WERI-Rb-1 (cell line): ENCODE measurements around the gene ZNF408.
A peak's percentile ranks its signal among the peaks of the same experiment; 100 is the strongest.
"Not testable (repeated sequence)": the region's sequence is repeated elsewhere in the genome, so short reads cannot be mapped to it uniquely, and the experiment has no call there.

ENCODE experiments used
- DNase-seq: peaks from one replicate; pipeline ENCODE4 v3.0.0-alpha.2; 2020
- H3K27ac ChIP-seq: fragments of 250-450 bp; sonication (Bioruptor Pico); 2 replicates; pipeline ENCODE4 v1.5.1; 2020; ENCODE audit warnings: mild to moderate bottlenecking, moderate library complexity
- H3K27me3 ChIP-seq: fragments of 250-450 bp; sonication (Bioruptor Pico); 2 replicates; pipeline ENCODE4 v1.5.1; 2021; ENCODE audit warnings: mild to moderate bottlenecking, low read depth, moderate library complexity; ENCODE audit not compliant: insufficient read depth, severe bottlenecking
- H3K36me3 ChIP-seq: fragments of 250-450 bp; sonication (Bioruptor Pico); 2 replicates; pipeline ENCODE4 v1.5.1; 2020; ENCODE audit warnings: mild to moderate bottlenecking, moderate library complexity
- H3K4me3 ChIP-seq: 2 replicates; pipeline ENCODE4 v1.5.1; 2011; ENCODE audit warnings: low read depth, mild to moderate bottlenecking, control low read depth, low read length
- H3K9me3 ChIP-seq: fragments of 250-450 bp; sonication (Bioruptor Pico); 2 replicates; pipeline ENCODE4 v1.5.1; 2021; ENCODE audit warnings: mild to moderate bottlenecking, moderate library complexity; ENCODE audit not compliant: severe bottlenecking
- CTCF ChIP-seq: IDR thresholded peaks from 2 replicates; pipeline ENCODE4 v1.5.1; 2011; ENCODE audit warnings: low read depth, mild to moderate bottlenecking, control low read depth, inconsistent platforms, low read length

The ZNF408 gene

GRCh38 chr11:46667043-46667481 is 33.8 kb upstream of the ZNF408 start:
- Histone ChIP-seq H3K4me3 (no peak overlapping the region), H3K27me3 (no peaks in the 10 kb centered on the region), H3K36me3 (peaks cover 58% of the 10 kb centered on the region)

DNA sequence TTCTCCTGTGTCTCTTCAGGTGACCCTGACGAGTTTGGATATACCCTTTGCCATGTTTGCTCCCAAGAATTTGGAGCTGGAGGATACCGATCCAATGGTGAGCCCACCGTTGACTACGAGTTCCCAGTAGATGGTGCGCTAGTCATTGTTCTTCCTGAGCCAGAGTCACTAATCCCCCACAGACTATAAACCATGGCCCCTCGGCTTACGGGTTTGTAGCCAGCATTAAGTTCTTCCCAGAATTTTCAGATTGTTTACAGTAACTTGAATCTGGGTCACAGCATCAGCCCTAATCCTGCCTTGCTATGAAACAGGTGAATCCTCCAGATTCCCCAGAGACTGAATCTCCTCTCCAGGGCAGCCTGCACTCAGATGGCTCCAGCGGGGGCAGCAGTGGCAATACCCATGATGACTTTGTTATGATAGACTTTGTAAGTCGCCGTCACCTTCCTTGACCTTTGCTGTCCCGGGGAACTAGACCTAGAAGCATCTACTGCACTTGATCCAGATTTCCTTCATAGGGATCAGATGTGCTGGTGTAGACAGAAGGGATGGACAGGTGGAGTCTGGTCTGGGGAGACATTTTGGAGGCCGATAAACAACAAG is 32.2 kb upstream of the ZNF408 start:
- no peak overlapping the region for H3K4me3 ChIP-seq
- H3K9me3 ChIP-seq, result no peaks in the 10 kb centered on the region
- peak; percentile 64 for DNase-seq
- H3K36me3 ChIP-seq, result peaks cover 62% of the 10 kb centered on the region
- H3K27ac ChIP-seq, result peak overlapping the region; percentile 65
- peak; percentile 67 for TF ChIP-seq CTCF
- H3K27me3 ChIP-seq, result no peaks in the 10 kb centered on the region

More at GRCh38 chr11:46667043-46667481, 33.8 kb upstream of the ZNF408 start:
- no peaks in the 10 kb centered on the region for H3K9me3 ChIP-seq
- no peak for TF ChIP-seq CTCF
- no peak for DNase-seq
- no peak overlapping the region for H3K27ac ChIP-seq

GRCh38 chr11:46669711-46670139 is 31.1 kb upstream of the ZNF408 start:
- H3K36me3 ChIP-seq, result peaks cover 57% of the 10 kb centered on the region
- H3K9me3 ChIP-seq, result no peaks in the 10 kb centered on the region
- peak; percentile 28 for DNase-seq
- H3K4me3 ChIP-seq, result no peak overlapping the region
- no peaks in the 10 kb centered on the region for H3K27me3 ChIP-seq
- H3K27ac ChIP-seq, result no peak overlapping the region
- TF ChIP-seq CTCF, result peak; percentile 73

DNA sequence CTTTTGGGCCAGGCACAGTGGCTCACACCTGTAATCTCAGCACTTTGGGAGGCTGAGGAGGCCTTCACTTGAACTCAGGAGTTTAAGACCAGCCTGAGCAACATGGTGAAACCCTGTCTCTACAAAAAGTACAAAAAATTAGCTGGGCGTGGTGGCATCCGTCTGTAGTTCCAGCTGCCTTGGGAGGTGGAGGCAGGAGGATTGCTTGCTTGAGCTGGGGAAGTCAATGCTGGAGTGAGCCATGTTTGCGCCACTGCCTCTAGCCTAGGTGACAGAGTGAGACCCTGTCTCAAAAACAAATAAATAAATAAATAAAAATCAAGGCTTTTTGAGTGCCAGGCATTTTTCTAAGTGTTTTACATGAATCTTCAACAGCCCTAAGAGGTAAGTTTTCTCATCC is 30.3 kb upstream of the ZNF408 start:
- H3K9me3 ChIP-seq, DNase-seq, H3K27ac ChIP-seq, H3K27me3 ChIP-seq, H3K4me3 ChIP-seq: not testable (repeated sequence)
- H3K36me3 ChIP-seq, result peaks cover 50% of the 10 kb centered on the region

DNA sequence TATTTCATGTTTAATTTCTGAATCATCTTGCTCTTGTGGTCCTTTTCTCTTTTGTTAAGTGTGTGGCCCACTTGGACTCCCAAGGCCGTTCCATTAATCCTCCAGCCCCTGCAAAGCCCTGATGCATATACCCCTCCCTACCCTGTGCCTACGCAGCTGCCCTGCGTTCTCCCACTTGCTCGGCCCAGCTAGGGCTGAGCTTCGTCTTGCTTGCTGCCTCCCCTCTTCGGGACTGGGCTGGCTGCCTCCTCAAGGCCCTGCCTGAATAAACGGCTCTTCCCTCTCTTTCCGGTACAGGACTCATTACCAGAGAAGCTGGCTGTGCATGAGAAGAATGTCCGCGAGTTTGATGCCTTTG is 28.9 kb upstream of the ZNF408 start:
- no peak for DNase-seq
- H3K36me3 ChIP-seq, result peaks cover 45% of the 10 kb centered on the region
- H3K27me3 ChIP-seq, result no peaks in the 10 kb centered on the region
- no peak overlapping the region for H3K27ac ChIP-seq
- TF ChIP-seq CTCF, result no peak
- no peaks in the 10 kb centered on the region for H3K9me3 ChIP-seq
- H3K4me3 ChIP-seq, result no peak overlapping the region

DNA sequence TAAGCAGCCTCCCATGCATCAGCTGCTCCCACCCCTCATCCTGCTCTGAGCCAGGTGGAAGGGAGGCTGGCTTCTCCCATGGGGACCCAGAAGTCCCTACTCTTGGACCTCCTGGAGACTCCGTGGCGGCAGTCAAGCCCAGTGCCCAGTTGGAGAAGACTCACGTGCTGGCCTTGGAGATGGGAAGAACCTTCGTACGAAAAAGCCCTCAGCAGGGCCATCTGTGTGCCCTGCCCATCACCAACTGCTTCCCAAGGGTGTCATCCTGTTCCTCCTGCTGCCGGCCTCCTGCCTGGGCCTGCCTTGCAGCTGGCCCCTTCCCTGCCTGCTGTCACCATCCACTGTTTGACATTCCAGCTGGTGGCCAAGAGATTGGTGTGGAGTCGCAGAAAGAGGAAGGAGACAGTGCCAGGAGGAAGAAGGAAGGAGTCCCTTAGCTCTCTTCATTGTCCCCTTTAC is 28.4 kb upstream of the ZNF408 start:
- Histone ChIP-seq H3K9me3 (no peaks in the 10 kb centered on the region), H3K4me3 (no peak overlapping the region), H3K27me3 (no peaks in the 10 kb centered on the region), H3K27ac (no peak overlapping the region), H3K36me3 (peaks cover 45% of the 10 kb centered on the region)
- no peak for DNase-seq
- no peak for TF ChIP-seq CTCF
